Ovary (tissue), 9 donors: ENCODE results near the gene SUCO. TPM values are rescaled to one million over a fixed set of nuclear protein-coding genes. Genes with fewer than 3 reads are reported as not detected.

Experiments
- DNase-seq, 5 donors: peaks; one replicate each; pipeline ENCODE4 v3.0.0-alpha.2; 2019 to 2020
- H3K27ac ChIP-seq, 2 donors: fragments of 200-600 bp; one replicate each; pipeline versions ENCODE4 v1.5.1 to v1.8.0; 2019 to 2022
- H3K27me3 ChIP-seq: fragments of 200-600 bp; one replicate; pipeline ENCODE4 v1.8.0; 2022
- H3K36me3 ChIP-seq: fragments of 200-600 bp; sonication (generic); one replicate; pipeline ENCODE4 v1.5.1; 2019
- H3K4me1 ChIP-seq: one replicate; pipeline ENCODE4 v1.8.1; 2013; ENCODE audit warnings: mild to moderate bottlenecking, moderate library complexity; ENCODE audit not compliant: insufficient read depth
- H3K4me3 ChIP-seq: fragments of 200-600 bp; sonication (generic); one replicate; pipeline ENCODE4 v1.5.1; 2017
- H3K9me3 ChIP-seq, 2 donors: fragments of 200-600 bp in 1 of 2; sonication (generic) in 1 of 2; one replicate each; pipeline versions ENCODE4 v1.5.1 to v1.8.1; 2013 to 2019; ENCODE audit warnings: mild to moderate bottlenecking in 1 of 2, moderate library complexity in 1 of 2
- CTCF ChIP-seq, 3 donors: fragments of 450-650 bp in 2 of 3; fragments of 200-600 bp in 1 of 3; IDR thresholded peaks; one replicate each; pipeline versions ENCODE4 v1.5.1 to v1.8.0; 2016 to 2022; ENCODE audit warnings: antibody characterized with exemption in 3 of 3, mild to moderate bottlenecking in 1 of 3
- EP300 ChIP-seq: sonication (generic); formaldehyde crosslinking; IDR thresholded peaks from one replicate; pipeline ENCODE4 v1.6.1; 2017; ENCODE audit warnings: antibody characterized with exemption
- POLR2A ChIP-seq: fragments of 450-650 bp; IDR thresholded peaks from one replicate; pipeline ENCODE4 v1.6.1; 2017; ENCODE audit warnings: antibody characterized with exemption, mild to moderate bottlenecking, moderate library complexity
- WGBS, 3 donors: extraction: QIAGEN DNeasy Blood & Tissue Kit in 1 of 3; methylation state at CpG; one replicate each; pipeline versions ENCODE4 v1.1.5 to v1.1.7; 2013 to 2017; 5-methylcytosine and 5-hydroxymethylcytosine counted together
- intact Hi-C, 4 donors: fragments of 100-400 bp; cut with DNase I; formaldehyde crosslinking; loops; one replicate each; pipeline versions ENCODE4 v1.11.0 to v1.15.1; 2022 to 2023
- polyA plus RNA-seq, 2 donors: library from polyadenylated mRNA; stranded (reverse); fragments of 200-250 nt in 1 of 2; fragments of 350-450 nt in 1 of 2; fragmentation: Illumina TruSeq in 1 of 2; extraction: RNeasy Lipid Tissue Mini Kit (QIAGEN cat#74804) in 1 of 2; gene quantifications; one replicate each; pipeline ENCODE4 v1.2.3, GENCODE V29; 2013 to 2014
- total RNA-seq, 7 donors: library from RNA; depleted of rRNA in 2 of 7; stranded (reverse); fragments of >200 nt in 2 of 7; fragmentation: NEBNext Ultra II Directional in 3 of 7; extraction: Animal tissue kit (Norgen Biotek cat#: 25700) in 3 of 7; gene quantifications; one replicate each; pipeline versions ENCODE4 v1.1.0 to v1.2.4, GENCODE V29; 2016 to 2023
- donor health status: DM: no; HTN: no; CAD: no; lungs with moderate emphysema.
- donor health status: DM: no; HTN: no; CAD: no.
- donor health status: Bipolar disorder and iron deficiency.
- donor health status: DM: yes; HTN: yes; CAD: no.
- donor health status: DM: no; HTN: no; CAD: no.
- donor health status: DM: yes; HTN: yes; CAD: no.

SUCO gene
- total and polyA plus RNA-seq, 9 donors: 14.0 to 68.1 (median 55.5) TPM

DNA sequence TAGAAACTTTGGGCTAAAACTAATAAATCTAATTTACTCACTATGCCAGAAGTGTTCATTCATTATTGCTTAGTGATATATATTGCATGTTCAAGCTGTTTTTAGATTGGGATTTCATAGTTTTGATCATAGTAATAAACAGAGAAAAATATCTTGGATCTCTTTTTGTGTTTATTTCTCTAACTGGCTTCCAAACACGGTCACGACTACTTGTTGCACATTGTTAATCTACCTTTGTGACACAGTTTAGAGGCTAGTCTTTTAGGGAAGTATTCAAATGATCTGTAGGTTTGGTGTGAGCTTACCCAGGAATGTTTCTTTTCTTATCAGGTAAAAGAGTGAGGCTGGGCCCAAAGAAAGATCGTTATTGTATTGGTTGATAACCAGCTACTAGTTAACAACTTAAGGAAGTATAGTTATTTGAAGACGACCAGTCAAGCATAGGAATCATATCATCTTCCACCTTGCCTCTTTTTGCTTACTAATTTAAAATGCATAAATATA, 75.2 kb downstream of the SUCO start:
- intact Hi-C loops: no loop called here
- H3K27ac ChIP-seq: no peak overlapping the region
- no peaks in the 10 kb centered on the region for H3K27me3 ChIP-seq
- H3K36me3 ChIP-seq: no peaks in the 10 kb centered on the region
- no peaks in the 10 kb centered on the region for H3K4me1 ChIP-seq
- H3K9me3 ChIP-seq: no peaks in the 10 kb centered on the region
- no peak for TF ChIP-seq POLR2A
- TF ChIP-seq CTCF (IDR thresholded peaks at IDR 0.05): no peak
- TF ChIP-seq EP300: no peak
- H3K4me3 ChIP-seq: no peak overlapping the region
- WGBS, 3 donors: 77 to 81% (median 79%) methylated on average over 4 of the region's 4 CpGs
- no peak for DNase-seq

- intact Hi-C loops: no loop called here
- DNase-seq: no peak
- H3K27ac ChIP-seq: no peak overlapping the region
- TF ChIP-seq POLR2A (no peak), EP300 (no peak), CTCF (IDR thresholded peaks at IDR 0.05) (no peak)
- H3K4me3 ChIP-seq: no peak overlapping the region
- no peaks in the 10 kb centered on the region for H3K9me3 ChIP-seq
- H3K4me1 ChIP-seq: no peaks in the 10 kb centered on the region
- no peaks in the 10 kb centered on the region for H3K36me3 ChIP-seq
- WGBS, 3 donors: 96 to 97% (median 96%) methylated on average over 3 of the region's 3 CpGs
- no peaks in the 10 kb centered on the region for H3K27me3 ChIP-seq
These were observed 76.6 kb downstream of the SUCO start for GRCh38 chr1:172609528-172609927.

GRCh38 chr1:172612478-172612877, 79.5 kb downstream of the SUCO start:
- WGBS, 3 donors: 87 to 93% (median 90%) methylated on average over 2 of the region's 2 CpGs
- DNase-seq: no peak
- no peaks in the 10 kb centered on the region for H3K27me3 ChIP-seq

DNA sequence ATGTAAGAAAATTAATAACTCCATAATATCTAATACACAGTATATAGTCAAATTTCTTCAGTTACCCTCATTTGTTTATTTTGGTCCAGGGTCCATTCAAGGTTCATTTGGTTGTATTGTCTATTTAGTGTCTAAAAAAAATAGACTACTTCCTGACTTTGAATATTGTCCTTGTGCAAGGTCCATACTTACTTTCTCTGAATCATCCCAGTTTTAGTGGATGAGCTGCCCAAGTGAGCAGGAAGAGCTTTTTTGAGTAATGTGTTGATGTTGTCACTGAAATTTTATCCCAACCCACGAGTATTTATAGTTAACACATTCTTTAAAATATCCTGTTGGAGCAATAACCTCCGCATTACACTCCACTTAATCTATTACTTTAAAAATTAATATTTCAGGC, 80.3 kb downstream of the SUCO start:
- TF ChIP-seq EP300: no peak
- TF ChIP-seq POLR2A: no peak
- TF ChIP-seq CTCF (IDR thresholded peaks at IDR 0.05): no peak
- H3K36me3 ChIP-seq: no peaks in the 10 kb centered on the region
- no peak overlapping the region for H3K27ac ChIP-seq
- no peaks in the 10 kb centered on the region for H3K9me3 ChIP-seq
- intact Hi-C loops: no loop called here
- no peaks in the 10 kb centered on the region for H3K27me3 ChIP-seq
- H3K4me3 ChIP-seq: no peak overlapping the region
- WGBS, 3 donors: 86 to 89% (median 89%) methylated on average over 2 of the region's 2 CpGs
- no peaks in the 10 kb centered on the region for H3K4me1 ChIP-seq
- DNase-seq: no peak

More at GRCh38 chr1:172612478-172612877, 79.5 kb downstream of the SUCO start:
- H3K27ac ChIP-seq: no peak overlapping the region
- TF ChIP-seq EP300: no peak
- TF ChIP-seq CTCF (IDR thresholded peaks at IDR 0.05): no peak
- TF ChIP-seq POLR2A: no peak
- no peaks in the 10 kb centered on the region for H3K36me3 ChIP-seq
- no peaks in the 10 kb centered on the region for H3K9me3 ChIP-seq
- no peaks in the 10 kb centered on the region for H3K4me1 ChIP-seq
- H3K4me3 ChIP-seq: no peak overlapping the region
- intact Hi-C loops: no loop called here
